Stimulated activated CD4-positive, alpha-beta T cell treated with anti-CD3 and anti-CD28 coated beads, Interleukin-4, amount 100 ng/mL, for 1 hour (primary cell): ENCODE measurements around the gene TMEM14A.
"Not testable (repeated sequence)": the region's sequence is repeated elsewhere in the genome, so short reads cannot be mapped to it uniquely, and the experiment has no call there.

Experiments used
- DNase-seq: peaks from one replicate; pipeline ENCODE4 v3.0.0-alpha.2; 2020

TMEM14A gene

GRCh38 chr6:52661551-52661950 lies 9.4 kb upstream of the TMEM14A start:
- no peak for DNase-seq

GRCh38 chr6:52662031-52662430 lies 8.9 kb upstream of the TMEM14A start:
- no peak for DNase-seq

- peak; percentile 32 for DNase-seq
Observed at GRCh38 chr6:52663120-52663935, 7.6 kb upstream of the TMEM14A start.

- DNase-seq = no peak
Observed at GRCh38 chr6:52663936-52664185, 7.1 kb upstream of the TMEM14A start.

- DNase-seq = peak; percentile 54
Observed at GRCh38 chr6:52664186-52664990, 6.5 kb upstream of the TMEM14A start.

- DNase-seq = no peak
Observed at GRCh38 chr6:52664991-52665686, 5.8 kb upstream of the TMEM14A start.

GRCh38 chr6:52666071-52666470 lies 4.8 kb upstream of the TMEM14A start:
- no peak for DNase-seq

GRCh38 chr6:52666523-52666922 lies 4.4 kb upstream of the TMEM14A start:
- DNase-seq = no peak

- no peak for DNase-seq
Observed at GRCh38 chr6:52667572-52667971, 3.3 kb upstream of the TMEM14A start.

GRCh38 chr6:52671676-52672075 lies 763 bp downstream of the TMEM14A start:
- DNase-seq = no peak

GRCh38 chr6:52672412-52673025 lies 1.6 kb downstream of the TMEM14A start:
- no peak for DNase-seq

- DNase-seq = no peak
Observed at GRCh38 chr6:52674666-52675065, 3.8 kb downstream of the TMEM14A start.

- DNase-seq = no peak
Observed at GRCh38 chr6:52675372-52675771, 4.5 kb downstream of the TMEM14A start.

GRCh38 chr6:52676631-52677030 lies 5.7 kb downstream of the TMEM14A start:
- DNase-seq = not testable (repeated sequence)

GRCh38 chr6:52681416-52681815 lies 10.5 kb downstream of the TMEM14A start:
- DNase-seq = no peak

- no peak for DNase-seq
Observed at GRCh38 chr6:52686878-52687699, 16.2 kb downstream of the TMEM14A start.

- DNase-seq = no peak
Observed at GRCh38 chr6:52689857-52690256, 18.9 kb downstream of the TMEM14A start.

- no peak for DNase-seq
Observed at GRCh38 chr6:52691718-52692117, 20.8 kb downstream of the TMEM14A start.

GRCh38 chr6:52693773-52694172 lies 22.9 kb downstream of the TMEM14A start:
- no peak for DNase-seq

GRCh38 chr6:52694404-52694803 lies 23.5 kb downstream of the TMEM14A start:
- DNase-seq = no peak

- no peak for DNase-seq
Observed at GRCh38 chr6:52696418-52696817, 25.5 kb downstream of the TMEM14A start.

- DNase-seq = no peak
Observed at GRCh38 chr6:52697903-52698302, 27.0 kb downstream of the TMEM14A start.
